WTC11 (cell line): ENCODE measurements around the gene CBLB. TPM values are rescaled to one million over a fixed set of nuclear protein-coding genes. Genes with fewer than 3 reads are reported as not detected.

Experiments
- ATAC-seq: fragments of 200-7000 bp; cut with Tn5 transposase; 2 replicates; pipeline ENCODE4 v1.10.0; 2021; ENCODE audit warnings: mild to moderate bottlenecking, moderate library complexity
- CTCF ChIA-PET: fragments of 300-600 bp; sonication (Branson Sonifier 250); formaldehyde crosslinking; loops from one replicate; lab custom pipeline; 2021; ENCODE audit warnings: antibody characterized with exemption; lab: Charles Lee
- POLR2A ChIA-PET: fragments of 350-600 bp; sonication (Branson Sonifier 250); formaldehyde crosslinking; loops from one replicate; lab custom pipeline; 2021; ENCODE audit warnings: antibody characterized with exemption; lab: Charles Lee
- DNase-seq: peaks from one replicate; pipeline ENCODE4 v3.0.0; 2021; ENCODE audit warnings: low spot score
- H3K27ac Mint-ChIP-seq: 2 replicates; pipeline ENCODE4 v1.8.0; 2021; ENCODE audit warnings: mixed read lengths
- H3K27me3 Mint-ChIP-seq: 2 replicates; pipeline ENCODE4 v1.8.0; 2021; ENCODE audit warnings: low read depth, mild to moderate bottlenecking, moderate library complexity, mixed read lengths
- H3K36me3 Mint-ChIP-seq: 2 replicates; pipeline ENCODE4 v1.8.0; 2021; ENCODE audit warnings: mixed read lengths
- H3K4me1 Mint-ChIP-seq: 2 replicates; pipeline ENCODE4 v1.8.0; 2022; ENCODE audit warnings: mixed read lengths
- H3K4me3 Mint-ChIP-seq: 2 replicates; pipeline ENCODE4 v1.8.0; 2021; ENCODE audit warnings: mild to moderate bottlenecking, moderate library complexity, mixed read lengths
- H3K9me3 Mint-ChIP-seq: 2 replicates; pipeline ENCODE4 v1.8.0; 2021; ENCODE audit warnings: mixed read lengths
- CBFB ChIP-seq: sonication (generic); formaldehyde crosslinking; IDR thresholded peaks from 2 replicates; pipeline ENCODE4 v1.8.1; 2022; ENCODE audit warnings: mild to moderate bottlenecking, low read depth, missing genetic modification reagents
- ELF4 ChIP-seq: sonication (generic); formaldehyde crosslinking; IDR thresholded peaks from 2 replicates; pipeline ENCODE4 v1.8.1; 2022; ENCODE audit warnings: low read depth, mild to moderate bottlenecking, moderate library complexity, missing genetic modification reagents
- FOXJ3 ChIP-seq: sonication (generic); formaldehyde crosslinking; IDR thresholded peaks from 2 replicates; pipeline ENCODE4 v1.9.0; 2021; ENCODE audit warnings: missing genetic modification reagents, mild to moderate bottlenecking, borderline replicate concordance
- JAZF1 ChIP-seq: fragments of 250-450 bp; sonication (Bioruptor Pico); IDR thresholded peaks from 2 replicates; pipeline ENCODE4 v1.9.0; 2021; ENCODE audit warnings: moderate library complexity, mild to moderate bottlenecking, inconsistent platforms
- KAT7 ChIP-seq: sonication (generic); formaldehyde crosslinking; IDR thresholded peaks from 2 replicates; pipeline ENCODE4 v1.8.1; 2023; ENCODE audit warnings: missing genetic modification reagents, mild to moderate bottlenecking, borderline replicate concordance
- MXD4 ChIP-seq: fragments of 250-450 bp; sonication (Bioruptor Pico); IDR thresholded peaks from 2 replicates; pipeline ENCODE4 v1.8.0; 2021; ENCODE audit warnings: mild to moderate bottlenecking, moderate library complexity, borderline replicate concordance
- SP1 ChIP-seq: sonication (generic); formaldehyde crosslinking; conservative IDR thresholded peaks from 2 replicates; pipeline ENCODE4 v1.8.1; 2022; ENCODE audit warnings: missing genetic modification reagents
- TCF7 ChIP-seq: sonication (generic); formaldehyde crosslinking; IDR thresholded peaks from 2 replicates; pipeline ENCODE4 v1.8.0; 2022; ENCODE audit warnings: mild to moderate bottlenecking, low read depth, missing genetic modification reagents, moderate library complexity
- ZNF263 ChIP-seq: sonication (generic); formaldehyde crosslinking; IDR thresholded peaks from 2 replicates; pipeline ENCODE4 v1.8.1; 2022; ENCODE audit warnings: low read depth, mild to moderate bottlenecking, moderate library complexity, missing genetic modification reagents
- ZNF416 ChIP-seq: fragments of 250-450 bp; sonication (Bioruptor Pico); IDR thresholded peaks from 2 replicates; pipeline ENCODE4 v1.9.0; 2021; ENCODE audit warnings: mild to moderate bottlenecking, inconsistent platforms
- total RNA-seq: library from RNA; stranded (reverse); gene quantifications from 3 replicates; pipeline ENCODE4 v1.2.3, GENCODE V29; 2021
- TF ChIP-seq, protein P1 (sequence below): sonication (generic); formaldehyde crosslinking; IDR thresholded peaks from 2 replicates; pipeline ENCODE4 v1.8.0; 2023; ENCODE audit warnings: missing genetic modification reagents
- TF ChIP-seq, protein P2 (sequence below): fragments of 250-450 bp; sonication (Bioruptor Pico); conservative IDR thresholded peaks from 2 replicates; pipeline ENCODE4 v1.9.0; 2021; ENCODE audit warnings: mild to moderate bottlenecking
- TF ChIP-seq, protein P3 (sequence below): fragments of 250-450 bp; sonication (Bioruptor Pico); IDR thresholded peaks from 2 replicates; pipeline ENCODE4 v2.1.2; 2022; ENCODE audit warnings: mild to moderate bottlenecking, moderate library complexity
- TF ChIP-seq, protein P4 (sequence below): fragments of 200-600 bp; IDR thresholded peaks from 2 replicates; pipeline ENCODE4 v1.8.0; 2022; ENCODE audit warnings: antibody characterized with exemption
- TF ChIP-seq, protein P5 (sequence below): sonication (generic); formaldehyde crosslinking; IDR thresholded peaks from 2 replicates; pipeline ENCODE4 v1.8.1; 2023; ENCODE audit warnings: mild to moderate bottlenecking, missing genetic modification reagents, moderate library complexity
- TF ChIP-seq, protein P6 (sequence below): sonication (generic); formaldehyde crosslinking; IDR thresholded peaks from 2 replicates; pipeline ENCODE4 v1.8.1; 2022; ENCODE audit warnings: missing genetic modification reagents, borderline replicate concordance
- TF ChIP-seq, protein P7 (sequence below): sonication (generic); formaldehyde crosslinking; IDR thresholded peaks from 2 replicates; pipeline ENCODE4 v1.8.0; 2022; ENCODE audit warnings: mild to moderate bottlenecking, missing genetic modification reagents
- TF ChIP-seq, protein P8 (sequence below): sonication (generic); formaldehyde crosslinking; conservative IDR thresholded peaks from 2 replicates; pipeline ENCODE4 v1.8.1; 2023; ENCODE audit warnings: mild to moderate bottlenecking, low read depth, missing genetic modification reagents, moderate library complexity

CBLB gene
- total RNA-seq, 1 experiment from 2014 or later, result 19.8 TPM

DNA sequence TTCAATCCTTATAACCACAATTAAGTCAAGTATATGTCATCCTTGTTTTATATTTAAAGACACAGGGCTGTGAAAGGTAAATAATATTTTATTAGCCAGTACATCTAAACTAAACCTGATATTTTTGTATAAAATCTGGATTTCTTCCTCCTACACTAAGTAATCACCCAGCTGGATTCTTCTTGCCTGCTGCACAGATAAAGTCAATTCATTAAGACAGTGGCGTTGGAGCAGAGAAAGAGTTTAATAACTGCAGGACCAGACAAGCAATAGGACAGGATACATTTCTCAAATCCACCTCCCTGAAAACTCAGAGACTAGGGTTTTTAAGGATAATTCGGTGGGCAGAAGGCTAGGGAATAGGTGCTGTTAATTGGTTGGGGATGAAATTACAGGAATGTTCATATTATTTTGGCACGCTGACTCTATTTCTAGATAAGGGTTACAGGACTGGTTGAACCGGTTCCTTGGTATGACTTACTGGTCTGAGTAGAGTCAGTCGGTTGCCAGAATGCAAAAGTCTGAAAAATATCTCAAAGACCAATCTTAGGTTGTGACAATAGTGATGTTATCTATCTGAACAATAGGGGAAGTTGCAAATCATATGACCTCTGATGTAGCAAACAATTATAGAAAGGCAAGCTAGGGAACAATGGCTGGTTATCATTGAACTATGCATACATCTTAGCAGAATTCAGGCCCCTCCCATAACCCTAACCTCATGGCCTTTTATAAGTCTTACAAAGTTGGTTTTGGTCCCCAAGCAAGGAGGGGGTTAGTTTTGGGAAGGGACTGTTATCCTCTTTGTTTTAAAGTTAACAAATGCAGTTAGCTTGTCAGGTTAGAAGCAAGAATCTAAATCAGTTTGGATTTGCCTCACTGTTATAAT lies 257.3 kb downstream of the CBLB start (continued):
- TF ChIP-seq, protein P1, sequence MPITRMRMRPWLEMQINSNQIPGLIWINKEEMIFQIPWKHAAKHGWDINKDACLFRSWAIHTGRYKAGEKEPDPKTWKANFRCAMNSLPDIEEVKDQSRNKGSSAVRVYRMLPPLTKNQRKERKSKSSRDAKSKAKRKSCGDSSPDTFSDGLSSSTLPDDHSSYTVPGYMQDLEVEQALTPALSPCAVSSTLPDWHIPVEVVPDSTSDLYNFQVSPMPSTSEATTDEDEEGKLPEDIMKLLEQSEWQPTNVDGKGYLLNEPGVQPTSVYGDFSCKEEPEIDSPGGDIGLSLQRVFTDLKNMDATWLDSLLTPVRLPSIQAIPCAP (CRISPR knock-in tag), result no peak

DNA sequence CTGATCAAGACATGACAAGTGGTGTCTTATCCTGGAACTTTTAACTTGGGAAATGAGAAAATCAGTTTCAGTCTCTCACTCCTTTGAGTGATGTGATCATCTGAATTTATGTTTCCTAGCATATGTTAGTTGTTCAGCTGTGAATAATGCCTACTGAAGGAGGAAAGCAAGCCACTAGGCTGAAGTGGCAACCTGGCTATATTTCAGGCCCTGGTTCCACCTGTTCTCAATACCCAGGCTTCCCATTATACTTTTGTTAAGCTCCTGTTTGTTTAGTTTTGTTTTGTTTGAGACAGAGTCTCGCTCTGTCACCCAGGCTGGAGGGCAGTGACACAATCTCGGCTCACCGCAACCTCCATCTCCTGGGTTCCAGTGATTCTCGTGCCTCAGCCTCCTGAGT lies 258.3 kb downstream of the CBLB start:
- ChIA-PET CTCF (no interaction called here), POLR2A (no interaction called here)
- TF ChIP-seq, protein P2, sequence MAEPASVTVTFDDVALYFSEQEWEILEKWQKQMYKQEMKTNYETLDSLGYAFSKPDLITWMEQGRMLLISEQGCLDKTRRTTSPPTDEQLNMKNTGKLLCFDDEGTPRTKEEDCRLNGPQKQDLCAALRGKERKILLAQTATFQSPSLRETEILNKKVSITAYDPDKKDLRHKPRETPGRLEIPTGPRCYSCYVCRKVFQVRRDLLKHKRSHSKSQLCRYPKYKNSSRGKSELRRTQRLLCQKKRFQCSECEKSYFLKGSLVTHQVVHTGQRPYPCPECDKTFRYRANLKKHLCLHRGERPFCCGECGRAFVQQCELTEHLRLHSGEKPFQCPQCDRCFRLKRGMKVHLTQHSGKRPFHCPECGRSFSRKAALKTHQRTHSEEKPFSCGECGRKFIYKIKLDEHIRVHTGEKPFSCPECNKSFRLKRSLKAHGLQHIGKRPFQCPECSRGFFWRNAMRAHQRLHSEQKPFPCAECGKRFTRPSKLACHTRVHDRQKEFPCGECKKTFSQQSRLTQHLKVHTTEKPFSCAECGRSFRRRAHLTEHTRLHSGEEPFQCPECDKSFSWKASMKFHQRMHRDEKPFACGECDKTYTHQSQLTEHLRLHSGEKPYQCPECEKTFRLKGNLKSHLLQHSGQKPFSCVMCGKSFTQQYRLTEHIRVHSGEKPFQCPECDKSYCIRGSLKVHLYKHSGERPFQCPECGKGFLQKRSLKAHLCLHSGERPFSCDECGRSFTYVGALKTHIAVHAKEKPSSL, result no peak
- no peak for TF ChIP-seq ELF4
- TF ChIP-seq, protein P3, sequence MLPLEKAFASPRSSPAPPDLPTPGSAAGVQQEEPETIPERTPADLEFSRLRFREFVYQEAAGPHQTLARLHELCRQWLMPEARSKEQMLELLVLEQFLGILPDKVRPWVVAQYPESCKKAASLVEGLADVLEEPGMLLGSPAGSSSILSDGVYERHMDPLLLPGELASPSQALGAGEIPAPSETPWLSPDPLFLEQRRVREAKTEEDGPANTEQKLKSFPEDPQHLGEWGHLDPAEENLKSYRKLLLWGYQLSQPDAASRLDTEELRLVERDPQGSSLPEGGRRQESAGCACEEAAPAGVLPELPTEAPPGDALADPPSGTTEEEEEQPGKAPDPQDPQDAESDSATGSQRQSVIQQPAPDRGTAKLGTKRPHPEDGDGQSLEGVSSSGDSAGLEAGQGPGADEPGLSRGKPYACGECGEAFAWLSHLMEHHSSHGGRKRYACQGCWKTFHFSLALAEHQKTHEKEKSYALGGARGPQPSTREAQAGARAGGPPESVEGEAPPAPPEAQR (CRISPR knock-in tag), result no peak
- TF ChIP-seq, protein P4, sequence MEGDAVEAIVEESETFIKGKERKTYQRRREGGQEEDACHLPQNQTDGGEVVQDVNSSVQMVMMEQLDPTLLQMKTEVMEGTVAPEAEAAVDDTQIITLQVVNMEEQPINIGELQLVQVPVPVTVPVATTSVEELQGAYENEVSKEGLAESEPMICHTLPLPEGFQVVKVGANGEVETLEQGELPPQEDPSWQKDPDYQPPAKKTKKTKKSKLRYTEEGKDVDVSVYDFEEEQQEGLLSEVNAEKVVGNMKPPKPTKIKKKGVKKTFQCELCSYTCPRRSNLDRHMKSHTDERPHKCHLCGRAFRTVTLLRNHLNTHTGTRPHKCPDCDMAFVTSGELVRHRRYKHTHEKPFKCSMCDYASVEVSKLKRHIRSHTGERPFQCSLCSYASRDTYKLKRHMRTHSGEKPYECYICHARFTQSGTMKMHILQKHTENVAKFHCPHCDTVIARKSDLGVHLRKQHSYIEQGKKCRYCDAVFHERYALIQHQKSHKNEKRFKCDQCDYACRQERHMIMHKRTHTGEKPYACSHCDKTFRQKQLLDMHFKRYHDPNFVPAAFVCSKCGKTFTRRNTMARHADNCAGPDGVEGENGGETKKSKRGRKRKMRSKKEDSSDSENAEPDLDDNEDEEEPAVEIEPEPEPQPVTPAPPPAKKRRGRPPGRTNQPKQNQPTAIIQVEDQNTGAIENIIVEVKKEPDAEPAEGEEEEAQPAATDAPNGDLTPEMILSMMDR, result no peak
- TF ChIP-seq SP1, result no peak
- TF ChIP-seq ZNF416 (CRISPR knock-in tag), result no peak
- TF ChIP-seq, protein P5, sequence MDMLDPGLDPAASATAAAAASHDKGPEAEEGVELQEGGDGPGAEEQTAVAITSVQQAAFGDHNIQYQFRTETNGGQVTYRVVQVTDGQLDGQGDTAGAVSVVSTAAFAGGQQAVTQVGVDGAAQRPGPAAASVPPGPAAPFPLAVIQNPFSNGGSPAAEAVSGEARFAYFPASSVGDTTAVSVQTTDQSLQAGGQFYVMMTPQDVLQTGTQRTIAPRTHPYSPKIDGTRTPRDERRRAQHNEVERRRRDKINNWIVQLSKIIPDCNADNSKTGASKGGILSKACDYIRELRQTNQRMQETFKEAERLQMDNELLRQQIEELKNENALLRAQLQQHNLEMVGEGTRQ (CRISPR knock-in tag), result no peak
- TF ChIP-seq, all 79 proteins: peak for 0
- Mint-ChIP-seq H3K4me3 (no peak overlapping the region), H3K27me3 (no peaks in the 10 kb centered on the region; the same call in 1 of the 2 replicates), H3K4me1 (peaks cover 24% of the 10 kb centered on the region), H3K9me3 (peaks cover 9% of the 10 kb centered on the region), H3K36me3 (0 out of 2 replicates have a peak, but pooled peaks cover 3% of the 10 kb centered on the region), H3K27ac (no peak overlapping the region)
- ATAC-seq (no peak), DNase-seq (no peak)

DNA sequence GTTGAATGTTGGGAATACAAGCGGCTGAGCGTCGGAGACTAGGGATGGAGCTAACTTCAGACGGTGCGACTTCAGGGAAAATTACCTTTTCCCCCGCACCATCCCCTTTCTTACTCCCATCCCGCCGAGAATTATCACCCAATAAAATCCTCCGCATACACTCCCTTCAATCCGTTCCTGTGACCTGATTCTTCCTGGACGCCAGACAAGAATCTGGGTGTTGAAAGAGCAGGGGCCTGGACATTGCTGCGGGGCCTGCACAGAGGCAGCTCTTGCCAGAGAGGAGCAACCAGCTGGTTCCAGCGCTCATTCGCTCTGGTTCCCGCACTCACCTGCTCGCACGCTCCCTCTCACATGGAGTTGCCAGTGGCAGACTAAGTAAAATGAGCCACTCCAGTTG lies 260.2 kb downstream of the CBLB start:
- H3K9me3 Mint-ChIP-seq, result peaks cover 12% of the 10 kb centered on the region
- ATAC-seq (peak; percentile 64), DNase-seq (peak; percentile 11)
- peak overlapping the region; percentile 65 for H3K4me3 Mint-ChIP-seq
- H3K4me1 Mint-ChIP-seq, result peaks cover 24% of the 10 kb centered on the region
- ChIA-PET POLR2A (no interaction called here), CTCF (no interaction called here)
- 0 out of 2 replicates have a peak, but pooled peaks cover 3% of the 10 kb centered on the region for H3K36me3 Mint-ChIP-seq
- H3K27me3 Mint-ChIP-seq, result no peaks in the 10 kb centered on the region; the same call in 1 of the 2 replicates
- no peak overlapping the region for H3K27ac Mint-ChIP-seq
- no peak for TF ChIP-seq CBFB (CRISPR knock-in tag)
- no peak for TF ChIP-seq TCF7 (CRISPR knock-in tag)
- TF ChIP-seq, protein P6, sequence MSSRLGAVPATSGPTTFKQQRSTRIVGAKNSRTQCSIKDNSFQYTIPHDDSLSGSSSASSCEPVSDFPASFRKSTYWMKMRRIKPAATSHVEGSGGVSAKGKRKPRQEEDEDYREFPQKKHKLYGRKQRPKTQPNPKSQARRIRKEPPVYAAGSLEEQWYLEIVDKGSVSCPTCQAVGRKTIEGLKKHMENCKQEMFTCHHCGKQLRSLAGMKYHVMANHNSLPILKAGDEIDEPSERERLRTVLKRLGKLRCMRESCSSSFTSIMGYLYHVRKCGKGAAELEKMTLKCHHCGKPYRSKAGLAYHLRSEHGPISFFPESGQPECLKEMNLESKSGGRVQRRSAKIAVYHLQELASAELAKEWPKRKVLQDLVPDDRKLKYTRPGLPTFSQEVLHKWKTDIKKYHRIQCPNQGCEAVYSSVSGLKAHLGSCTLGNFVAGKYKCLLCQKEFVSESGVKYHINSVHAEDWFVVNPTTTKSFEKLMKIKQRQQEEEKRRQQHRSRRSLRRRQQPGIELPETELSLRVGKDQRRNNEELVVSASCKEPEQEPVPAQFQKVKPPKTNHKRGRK, result no peak
- TF ChIP-seq ZNF263, result no peak
- TF ChIP-seq, protein P7, sequence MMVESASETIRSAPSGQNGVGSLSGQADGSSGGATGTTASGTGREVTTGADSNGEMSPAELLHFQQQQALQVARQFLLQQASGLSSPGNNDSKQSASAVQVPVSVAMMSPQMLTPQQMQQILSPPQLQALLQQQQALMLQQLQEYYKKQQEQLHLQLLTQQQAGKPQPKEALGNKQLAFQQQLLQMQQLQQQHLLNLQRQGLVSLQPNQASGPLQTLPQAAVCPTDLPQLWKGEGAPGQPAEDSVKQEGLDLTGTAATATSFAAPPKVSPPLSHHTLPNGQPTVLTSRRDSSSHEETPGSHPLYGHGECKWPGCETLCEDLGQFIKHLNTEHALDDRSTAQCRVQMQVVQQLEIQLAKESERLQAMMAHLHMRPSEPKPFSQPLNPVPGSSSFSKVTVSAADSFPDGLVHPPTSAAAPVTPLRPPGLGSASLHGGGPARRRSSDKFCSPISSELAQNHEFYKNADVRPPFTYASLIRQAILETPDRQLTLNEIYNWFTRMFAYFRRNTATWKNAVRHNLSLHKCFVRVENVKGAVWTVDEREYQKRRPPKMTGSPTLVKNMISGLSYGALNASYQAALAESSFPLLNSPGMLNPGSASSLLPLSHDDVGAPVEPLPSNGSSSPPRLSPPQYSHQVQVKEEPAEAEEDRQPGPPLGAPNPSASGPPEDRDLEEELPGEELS, result no peak
- TF ChIP-seq FOXJ3, result no peak
- no peak for TF ChIP-seq JAZF1 (CRISPR knock-in tag)
- TF ChIP-seq MXD4 (CRISPR knock-in tag), result no peak
- TF ChIP-seq, protein P8, sequence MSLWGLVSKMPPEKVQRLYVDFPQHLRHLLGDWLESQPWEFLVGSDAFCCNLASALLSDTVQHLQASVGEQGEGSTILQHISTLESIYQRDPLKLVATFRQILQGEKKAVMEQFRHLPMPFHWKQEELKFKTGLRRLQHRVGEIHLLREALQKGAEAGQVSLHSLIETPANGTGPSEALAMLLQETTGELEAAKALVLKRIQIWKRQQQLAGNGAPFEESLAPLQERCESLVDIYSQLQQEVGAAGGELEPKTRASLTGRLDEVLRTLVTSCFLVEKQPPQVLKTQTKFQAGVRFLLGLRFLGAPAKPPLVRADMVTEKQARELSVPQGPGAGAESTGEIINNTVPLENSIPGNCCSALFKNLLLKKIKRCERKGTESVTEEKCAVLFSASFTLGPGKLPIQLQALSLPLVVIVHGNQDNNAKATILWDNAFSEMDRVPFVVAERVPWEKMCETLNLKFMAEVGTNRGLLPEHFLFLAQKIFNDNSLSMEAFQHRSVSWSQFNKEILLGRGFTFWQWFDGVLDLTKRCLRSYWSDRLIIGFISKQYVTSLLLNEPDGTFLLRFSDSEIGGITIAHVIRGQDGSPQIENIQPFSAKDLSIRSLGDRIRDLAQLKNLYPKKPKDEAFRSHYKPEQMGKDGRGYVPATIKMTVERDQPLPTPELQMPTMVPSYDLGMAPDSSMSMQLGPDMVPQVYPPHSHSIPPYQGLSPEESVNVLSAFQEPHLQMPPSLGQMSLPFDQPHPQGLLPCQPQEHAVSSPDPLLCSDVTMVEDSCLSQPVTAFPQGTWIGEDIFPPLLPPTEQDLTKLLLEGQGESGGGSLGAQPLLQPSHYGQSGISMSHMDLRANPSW (CRISPR knock-in tag), result no peak
- TF ChIP-seq KAT7 (CRISPR knock-in tag), result no peak
